ENCODE measurements around the gene LBHD2. TPM values are rescaled to one million over a fixed set of nuclear protein-coding genes. Genes with fewer than 3 reads are reported as not detected.

The LBHD2 gene
- total and polyA plus RNA-seq, 2 of the 8 experiments (the other 6 are each of a cell fraction or from before 2014, with no cell fraction given) = not detected

- H3K36me3 ChIP-seq (ENCODE audit: control insufficient read depth in 2 of 4, insufficient read depth in 4 of 4, low read length in 3 of 4) = no peaks in the 10 kb centered on the region
- H3K4me3 ChIP-seq (ENCODE audit: extremely low read depth in 1 of 4, insufficient read depth in 2 of 4, low read depth in 3 of 4, low read length in 4 of 4) = no peak overlapping the region
- H3K4me1 ChIP-seq (replicated peaks in 1 of 4; ENCODE audit: control insufficient read depth in 3 of 4, insufficient read depth in 4 of 4, low read length in 3 of 4) = peaks cover 0 to 6% (median 0%) of the 10 kb centered on the region in 4 experiments; a peak in 2 of 7 replicates
- H2BK12ac ChIP-seq (ENCODE audit: low read depth, low read length) = peak overlapping the region; percentile 28; the same call in 1 of the 2 replicates
- H3K79me1 ChIP-seq (ENCODE audit: low read depth, low read length) = no peaks in the 10 kb centered on the region
- H2BK120ac ChIP-seq (replicated peaks; ENCODE audit: low read depth, low read length) = no peak overlapping the region
- peak in 1 of 2 experiments; percentile 60 for DNase-seq (ENCODE audit: low read depth in 1 of 2, low spot score in 2 of 2)
- FAIRE-seq = peak; percentile 98
- no peak overlapping the region for H3K14ac ChIP-seq (ENCODE audit: insufficient read length)
- H4K5ac ChIP-seq (ENCODE audit: insufficient read length, low read depth, low read length) = no peak overlapping the region
- H3K9ac ChIP-seq (replicated peaks in 1 of 4; ENCODE audit: extremely low read depth in 1 of 4, low read depth in 3 of 4, low read length in 3 of 4) = no peak overlapping the region
- TF ChIP-seq CTCF (IDR thresholded peaks at IDR 0.05; ENCODE audit: control extremely low read depth in 1 of 3, insufficient read depth in 1 of 3, low read depth in 1 of 3, low read length in 3 of 3) = peak; percentile 89 to 90 (median 89)
- TF ChIP-seq KDM5A (IDR thresholded peaks at IDR 0.05; ENCODE audit: low read length) = no peak
- peak; percentile 93 to 94 for TF ChIP-seq RAD21 (IDR thresholded peaks at IDR 0.05 in 1 of 2, conservative IDR thresholded peaks at IDR 0.05 in 1 of 2; ENCODE audit: low read depth in 2 of 2, low read length in 2 of 2)
- TF ChIP-seq SIN3A (conservative IDR thresholded peaks at IDR 0.05 in 1 of 2, IDR thresholded peaks at IDR 0.05 in 1 of 2; ENCODE audit: low read depth in 1 of 2, low read length in 2 of 2) = 0 out of 4 replicates have a peak, but pooled peaks of 1 of the 2 experiments have one; percentile 35
- H4K8ac ChIP-seq (ENCODE audit: extremely low read depth, insufficient read depth, low read length) = no peak overlapping the region
- no peak overlapping the region for H2BK20ac ChIP-seq (ENCODE audit: low read length)
- H3K79me2 ChIP-seq (ENCODE audit: control insufficient read depth in 1 of 2, insufficient read depth in 2 of 2, low read length in 2 of 2) = no peaks in the 10 kb centered on the region
- no peak overlapping the region for H2AK5ac ChIP-seq (ENCODE audit: low read depth, low read length)
- CTCF ChIA-PET (ENCODE audit: partially characterized antibody) = interaction anchor here (1.1 to 7.0 kb wide), 16 partner anchors 9 to 233 kb away, joined by 3 to 74 read pairs (median 5); partner anchors contain the start of gene EXOC3L4
- no peak overlapping the region for H2BK5ac ChIP-seq (ENCODE audit: low read depth, low read length)
- POLR2A ChIA-PET (ENCODE audit: partially characterized antibody) = no interaction called here
- peaks cover 24% of the 10 kb centered on the region; the same call in 1 of the 2 replicates for H3K23me2 ChIP-seq (ENCODE audit: low read depth, low read length)
- H3K56ac ChIP-seq (replicated peaks; ENCODE audit: insufficient read length, low read depth, low read length) = no peak overlapping the region
- no peak overlapping the region for H4K91ac ChIP-seq (replicated peaks; ENCODE audit: insufficient read length, low read length)
- peaks cover 0 to 11% (median 6%) of the 10 kb centered on the region in 4 experiments; a peak in 3 of 7 replicates for H3K27me3 ChIP-seq (replicated peaks in 1 of 4; ENCODE audit: control insufficient read depth in 3 of 4, extremely low read depth in 1 of 4, insufficient read depth in 3 of 4, low read length in 3 of 4)
- WGBS, 2 experiments (ENCODE audit: extremely low coverage in 1 of 2, insufficient coverage in 1 of 2, insufficient read length in 1 of 2, insufficient replicate concordance in 2 of 2, low coverage in 1 of 2, low lambda C conversion rate in 2 of 2, missing lambda C conversion rate in 1 of 2) = 21% methylated on average over 8 of the region's 9 CpGs; no CpG with 5 or more reads in 1 of the 2 experiments
- no peak overlapping the region for H3K4me2 ChIP-seq (ENCODE audit: insufficient read depth in 1 of 2, low read depth in 2 of 2, low read length in 2 of 2)
- no peak overlapping the region for H3K23ac ChIP-seq (ENCODE audit: insufficient read length)
- H3K4ac ChIP-seq (replicated peaks; ENCODE audit: insufficient read length, low read depth, low read length) = no peak overlapping the region
- H2BK15ac ChIP-seq (ENCODE audit: low read length) = no peak overlapping the region
- no peak overlapping the region for H2AFZ ChIP-seq (ENCODE audit: low read length)
- H3K9me3 ChIP-seq (ENCODE audit: insufficient read depth in 2 of 2, low read depth in 1 of 2, low read length in 1 of 2) = no peaks in the 10 kb centered on the region
- no peak overlapping the region for H3K18ac ChIP-seq (ENCODE audit: extremely low read depth, low read length)
- H3K27ac ChIP-seq (ENCODE audit: low read depth, low read length) = no peak overlapping the region
- peaks cover 0 to 5% of the 10 kb centered on the region in 2 experiments for H4K20me1 ChIP-seq (replicated peaks in 1 of 2; ENCODE audit: control insufficient read depth in 1 of 2, insufficient read depth in 2 of 2, low read length in 2 of 2)
Observed at GRCh38 chr14:103078420-103078749, 5.6 kb upstream of the LBHD2 start.
